GM18907 (cell line): ENCODE results near the gene CACNA2D3.

Experiments used
- ATAC-seq: cut with Tn5 transposase; IDR thresholded peaks from one replicate; pipeline ENCODE4 v1.9.1; 2021; ENCODE audit warnings: mild to moderate bottlenecking, moderate library complexity; ENCODE audit not compliant: unreplicated experiment

CACNA2D3 gene

GRCh38 chr3:54772746-54773145, 650.4 kb downstream of the CACNA2D3 start:
- no peak for ATAC-seq

DNA sequence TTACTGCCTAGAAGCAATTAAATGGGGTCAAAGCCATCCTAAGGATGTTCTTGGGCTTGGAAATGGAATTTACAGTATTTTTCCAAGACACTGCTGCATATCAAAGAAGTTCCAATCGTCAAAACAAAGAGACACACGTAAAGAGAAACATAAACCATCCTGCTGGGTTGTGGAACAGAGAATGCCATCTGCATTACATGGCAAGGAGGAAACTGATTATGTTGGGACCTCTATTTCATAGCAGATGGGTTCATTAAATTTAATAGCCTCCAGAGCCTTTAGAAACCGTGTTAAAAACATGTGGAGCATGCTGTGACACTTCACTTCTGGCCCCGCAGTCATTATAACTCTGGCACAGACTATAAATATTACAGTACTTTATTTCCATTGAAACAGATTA, 650.9 kb downstream of the CACNA2D3 start:
- no peak for ATAC-seq

DNA sequence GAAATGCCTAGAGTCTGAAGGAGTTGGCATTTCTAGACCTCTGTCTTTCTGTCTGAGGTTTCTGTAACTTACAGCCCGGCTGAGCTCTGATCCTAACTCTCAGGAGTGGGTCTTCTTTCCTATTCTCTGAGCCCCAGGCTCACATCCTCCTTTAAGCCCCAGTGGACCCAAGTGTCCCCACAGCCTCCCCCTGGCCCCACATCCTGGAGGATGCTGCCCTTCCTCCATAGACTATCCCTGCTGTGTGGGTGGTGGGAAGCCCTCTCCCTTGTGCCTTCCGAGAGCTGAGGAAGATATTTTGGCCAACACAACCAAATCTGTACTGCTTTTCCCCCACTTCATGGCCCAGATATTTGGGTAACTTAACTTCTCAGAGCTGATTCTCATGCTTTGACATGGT, 654.2 kb downstream of the CACNA2D3 start:
- no peak for ATAC-seq

DNA sequence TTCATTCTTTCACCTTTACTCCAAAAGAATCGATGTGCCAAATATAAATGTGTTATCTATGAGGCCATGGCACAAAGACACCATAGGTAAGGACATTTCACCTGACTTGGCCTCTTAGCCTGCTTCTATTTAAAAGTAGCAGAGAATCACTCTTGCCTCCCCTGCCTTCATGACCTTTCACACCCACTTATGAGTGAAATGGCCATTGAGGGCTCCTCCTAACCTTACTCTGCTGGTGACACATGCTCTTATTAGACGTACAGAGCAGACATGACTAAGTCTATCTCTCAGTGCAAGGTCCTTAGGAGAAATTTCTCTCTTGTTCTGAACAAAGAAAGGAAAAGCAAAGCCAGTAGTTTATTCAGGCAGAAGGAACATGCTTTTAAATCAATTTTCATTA, 654.8 kb downstream of the CACNA2D3 start:
- ATAC-seq, result no peak

GRCh38 chr3:54780336-54780735, 658.0 kb downstream of the CACNA2D3 start:
- ATAC-seq, result no peak

DNA sequence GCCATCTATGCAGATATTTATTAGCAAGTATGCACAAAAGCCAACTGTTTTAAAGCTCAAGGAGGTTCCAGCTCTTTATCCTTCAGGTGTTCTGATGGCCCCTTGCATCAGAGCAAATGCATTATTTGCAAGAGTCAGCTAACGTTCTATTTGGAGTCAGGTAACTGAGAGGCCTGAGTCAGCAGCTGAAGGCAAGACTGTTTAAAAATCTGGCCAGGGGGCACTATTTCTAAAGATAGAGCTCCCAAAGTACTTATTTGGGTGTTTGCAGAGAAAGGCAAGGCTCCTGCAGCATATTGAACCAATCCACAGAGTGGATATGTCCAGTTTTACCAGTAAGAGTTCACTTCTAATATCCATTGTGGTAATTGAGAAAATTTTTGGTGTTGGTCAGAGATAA, 659.4 kb downstream of the CACNA2D3 start:
- no peak for ATAC-seq

DNA sequence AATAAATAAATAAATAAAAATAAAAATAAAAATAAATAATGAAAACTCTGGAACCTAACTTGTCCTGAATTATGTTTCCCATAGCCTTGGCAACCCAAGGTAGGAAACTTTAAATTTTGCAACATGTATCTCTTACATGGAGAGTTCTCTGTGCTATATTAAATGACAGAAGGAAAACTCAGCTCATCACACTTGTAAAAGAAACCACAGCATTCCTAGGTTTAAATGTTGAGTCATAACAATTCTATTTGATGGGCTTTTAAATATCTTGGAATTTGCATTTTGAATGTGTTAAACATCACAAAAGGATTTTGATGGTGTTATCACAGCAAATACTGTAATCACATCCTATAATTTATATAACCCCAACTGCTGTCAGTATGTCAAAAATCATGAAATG, 661.3 kb downstream of the CACNA2D3 start:
- ATAC-seq, result no peak

DNA sequence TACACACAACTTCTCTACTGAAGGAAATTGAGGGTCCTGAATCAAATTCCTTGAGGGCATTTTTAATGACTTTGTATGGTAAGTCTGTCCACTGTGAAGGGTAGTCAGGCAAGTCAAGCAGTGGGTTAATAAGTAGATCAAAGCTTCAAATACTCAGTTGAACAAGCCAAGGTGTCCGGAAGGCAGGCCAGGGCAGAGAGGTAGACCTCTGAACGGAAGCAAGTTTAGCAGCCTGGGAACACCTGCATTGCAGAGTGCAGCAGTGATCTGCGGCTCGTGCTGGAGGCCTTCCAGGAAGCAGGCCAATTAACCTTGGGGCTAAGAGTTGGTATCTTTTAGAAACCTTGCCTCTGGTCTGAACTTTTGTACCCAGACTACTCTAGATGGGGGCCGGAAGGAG, 661.7 kb downstream of the CACNA2D3 start:
- ATAC-seq, result no peak

GRCh38 chr3:54785976-54786375, 663.6 kb downstream of the CACNA2D3 start:
- ATAC-seq, result no peak

- no peak for ATAC-seq
These were observed 667.7 kb downstream of the CACNA2D3 start for GRCh38 chr3:54790051-54790450.

- ATAC-seq, result no peak
These were observed 669.3 kb downstream of the CACNA2D3 start for GRCh38 chr3:54791501-54792156.

- no peak for ATAC-seq
These were observed 670.2 kb downstream of the CACNA2D3 start for GRCh38 chr3:54792584-54792983.

DNA sequence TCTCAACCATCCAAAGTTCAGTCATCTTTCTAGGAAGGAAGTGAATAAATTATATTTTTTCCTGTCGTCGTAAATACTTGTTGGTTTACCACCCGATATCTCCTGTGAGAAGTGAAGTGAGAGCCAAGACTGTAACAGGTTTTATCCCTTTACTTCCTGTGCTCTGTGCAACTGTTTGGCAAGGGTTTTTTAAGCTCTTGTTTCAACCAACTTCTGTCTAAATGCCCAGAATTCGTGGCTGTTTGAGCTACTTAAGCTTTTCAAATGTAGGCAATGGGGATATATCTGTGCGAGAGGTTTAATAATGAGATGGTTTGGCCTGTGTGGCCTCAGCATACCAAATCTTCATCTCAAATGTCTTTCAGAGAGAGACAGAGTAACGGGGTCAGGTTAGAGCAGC, 670.8 kb downstream of the CACNA2D3 start:
- ATAC-seq, result no peak

GRCh38 chr3:54797111-54797510, 674.8 kb downstream of the CACNA2D3 start:
- ATAC-seq, result no peak

GRCh38 chr3:54800478-54800877, 678.1 kb downstream of the CACNA2D3 start:
- ATAC-seq, result no peak

DNA sequence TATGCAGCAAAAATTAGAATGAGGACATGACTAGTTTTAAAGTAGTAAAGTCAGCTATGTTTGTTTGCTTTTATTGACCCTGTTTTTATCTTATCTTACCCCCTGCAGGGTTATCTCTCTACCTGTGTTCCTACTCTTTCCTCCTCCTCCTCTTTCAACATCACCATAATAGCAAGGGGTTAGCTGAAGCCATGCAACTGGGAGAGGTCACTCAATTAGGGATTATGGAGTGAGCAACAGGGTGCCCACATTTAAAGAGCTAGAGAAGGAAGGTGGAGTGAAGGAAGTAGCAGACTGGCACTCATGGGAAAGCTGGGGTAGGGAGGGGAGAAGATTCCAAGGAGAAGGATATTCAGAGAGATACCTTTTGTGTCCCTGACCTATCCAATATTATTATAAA, 679.6 kb downstream of the CACNA2D3 start:
- ATAC-seq, result no peak

- ATAC-seq, result no peak
These were observed 688.0 kb downstream of the CACNA2D3 start for GRCh38 chr3:54810401-54810800.

DNA sequence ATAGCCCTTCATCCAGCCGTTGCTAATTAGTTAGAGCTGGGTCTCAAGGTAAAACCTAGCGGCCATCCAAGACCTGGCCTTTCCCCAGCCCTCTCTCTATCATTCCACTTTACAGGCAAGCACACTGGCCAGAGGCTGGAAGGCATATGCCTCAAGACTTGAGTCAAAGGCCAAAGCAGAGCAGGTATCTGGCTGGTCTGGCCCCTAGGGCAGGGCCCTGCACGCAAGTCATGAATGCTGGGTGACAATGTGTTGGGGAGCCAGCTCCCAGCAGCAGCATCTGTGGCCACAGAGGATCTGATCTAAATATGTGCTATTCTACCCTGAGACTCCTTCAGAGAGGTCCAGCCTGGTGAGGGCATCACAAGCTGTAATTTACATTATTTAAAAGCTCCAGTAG, 691.9 kb downstream of the CACNA2D3 start:
- ATAC-seq, result no peak

DNA sequence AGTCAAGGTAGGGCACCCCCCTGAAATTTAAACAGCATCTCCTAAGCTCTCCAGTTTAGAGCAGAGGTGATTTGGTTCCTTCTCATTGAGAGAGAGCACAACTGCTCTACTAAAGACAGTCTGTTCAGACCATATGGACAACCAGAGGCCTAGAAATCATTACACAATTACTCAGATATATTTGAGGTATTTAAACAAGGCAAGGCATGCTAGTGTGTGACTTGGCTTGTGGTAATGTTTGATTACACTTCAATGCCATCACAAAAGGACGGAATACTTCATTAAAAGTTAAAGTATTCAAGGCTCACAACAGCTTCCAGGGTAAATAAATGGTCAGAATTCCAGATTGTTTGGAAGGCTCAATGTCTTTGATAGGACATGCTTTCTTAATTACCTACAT, 695.3 kb downstream of the CACNA2D3 start:
- ATAC-seq, result no peak

GRCh38 chr3:54818486-54818885, 696.1 kb downstream of the CACNA2D3 start:
- ATAC-seq, result no peak

GRCh38 chr3:54818942-54819341, 696.6 kb downstream of the CACNA2D3 start:
- ATAC-seq, result no peak

GRCh38 chr3:54819946-54820345, 697.6 kb downstream of the CACNA2D3 start:
- ATAC-seq, result no peak

- ATAC-seq, result no peak
These were observed 699.9 kb downstream of the CACNA2D3 start for GRCh38 chr3:54822206-54822605.
